DMS53 treated with DMSO at 0.1 percent for 48 hours (cell line): Measurements from ENCODE around the gene PGA5.
A peak's percentile ranks its signal among the peaks of the same experiment; 100 is the strongest.

ENCODE experiments used
- DNase-seq: peaks from one replicate; lab custom pipeline; 2025; ENCODE audit not compliant: unreplicated experiment; lab: John Stamatoyannopoulos, UW

The PGA5 gene

DNA sequence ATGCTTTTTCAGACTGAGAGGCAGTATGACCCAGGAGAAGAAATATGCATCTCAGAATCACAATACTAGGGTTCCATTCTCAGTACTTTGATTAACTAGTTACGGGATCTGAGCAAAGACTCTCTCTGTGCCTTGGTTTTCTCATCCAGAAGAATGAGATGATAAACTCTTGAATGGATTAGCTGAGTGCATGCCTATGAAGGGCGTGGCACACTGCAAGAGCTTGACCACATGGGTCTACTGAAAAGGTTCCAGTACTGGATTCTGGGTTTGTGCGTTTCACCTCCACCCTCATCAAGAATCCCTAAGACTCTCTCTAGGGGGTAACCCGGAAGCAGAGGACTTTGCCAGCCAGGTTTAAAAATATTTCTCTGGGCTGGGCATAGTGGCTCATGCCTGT lies 25.6 kb downstream of the PGA5 start:
- no peak for DNase-seq

GRCh38 chr11:61267437-61267841 lies 26.5 kb downstream of the PGA5 start:
- no peak for DNase-seq

DNA sequence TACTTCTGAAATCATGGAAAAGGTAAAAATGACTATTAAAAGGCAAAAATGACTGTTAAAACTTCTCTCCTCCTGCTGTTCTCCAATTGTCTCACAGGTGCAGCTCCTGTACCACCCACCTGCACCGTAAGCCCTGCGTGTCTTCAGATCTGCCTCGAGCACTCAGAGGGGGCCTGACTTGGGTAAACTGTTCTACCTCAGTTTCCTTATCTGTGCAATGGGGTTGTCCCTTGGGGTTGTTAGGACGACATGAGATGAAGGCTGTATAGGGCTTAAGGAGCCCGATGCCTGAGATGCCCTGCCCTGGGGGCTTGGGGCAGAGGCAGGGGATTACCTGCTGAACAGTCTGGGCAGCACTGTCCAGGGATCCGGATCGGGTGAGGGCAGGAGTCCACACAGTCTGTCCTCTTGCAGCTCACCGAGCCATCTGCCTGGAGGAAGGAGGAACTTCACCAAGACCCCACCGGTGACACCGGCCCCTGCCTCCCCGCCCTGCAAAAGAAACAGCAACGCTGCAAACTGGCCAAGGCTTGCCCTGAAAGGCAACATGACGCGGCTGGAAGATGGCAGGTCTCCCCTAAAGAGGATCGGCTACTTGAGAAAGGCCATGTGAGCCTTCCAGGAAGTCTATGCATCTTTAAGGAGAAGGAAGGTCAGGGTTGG lies 27.7 kb downstream of the PGA5 start:
- DNase-seq, result no peak

DNA sequence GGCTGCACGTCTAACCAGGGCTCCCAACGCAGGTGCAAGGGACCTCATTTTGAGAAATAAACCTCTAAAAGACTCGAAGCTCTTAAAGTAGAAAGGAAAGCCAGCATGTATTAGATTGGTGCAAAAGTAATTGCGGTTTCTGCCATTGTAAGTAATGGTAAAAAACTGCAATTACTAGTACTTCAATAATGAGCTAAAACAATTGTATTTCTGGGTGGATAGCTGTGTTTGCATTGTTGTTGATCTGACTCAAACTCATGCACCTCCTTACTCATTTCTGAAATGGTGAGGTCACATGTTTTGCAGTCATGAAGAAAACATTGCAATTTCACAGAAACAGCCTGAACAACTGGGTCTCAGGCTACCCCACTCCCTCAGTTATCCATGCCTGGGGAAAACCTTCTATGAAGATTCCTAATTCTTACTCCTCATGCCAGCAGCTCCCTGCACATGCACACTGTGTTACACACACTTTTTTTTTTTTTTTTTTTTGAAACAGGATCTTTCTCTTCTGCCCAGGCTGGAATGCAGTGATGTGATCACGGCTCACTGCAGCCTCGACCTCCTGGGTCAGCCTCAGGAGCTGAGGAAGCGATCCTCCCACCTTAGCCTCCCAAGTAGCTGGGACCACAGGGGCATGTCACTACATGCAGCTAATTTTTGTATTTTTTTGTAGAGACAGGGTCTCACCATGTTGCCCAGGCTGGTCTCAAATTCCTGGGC lies 29.5 kb downstream of the PGA5 start:
- DNase-seq, result no peak

GRCh38 chr11:61272731-61273130 lies 31.8 kb downstream of the PGA5 start:
- no peak for DNase-seq

DNA sequence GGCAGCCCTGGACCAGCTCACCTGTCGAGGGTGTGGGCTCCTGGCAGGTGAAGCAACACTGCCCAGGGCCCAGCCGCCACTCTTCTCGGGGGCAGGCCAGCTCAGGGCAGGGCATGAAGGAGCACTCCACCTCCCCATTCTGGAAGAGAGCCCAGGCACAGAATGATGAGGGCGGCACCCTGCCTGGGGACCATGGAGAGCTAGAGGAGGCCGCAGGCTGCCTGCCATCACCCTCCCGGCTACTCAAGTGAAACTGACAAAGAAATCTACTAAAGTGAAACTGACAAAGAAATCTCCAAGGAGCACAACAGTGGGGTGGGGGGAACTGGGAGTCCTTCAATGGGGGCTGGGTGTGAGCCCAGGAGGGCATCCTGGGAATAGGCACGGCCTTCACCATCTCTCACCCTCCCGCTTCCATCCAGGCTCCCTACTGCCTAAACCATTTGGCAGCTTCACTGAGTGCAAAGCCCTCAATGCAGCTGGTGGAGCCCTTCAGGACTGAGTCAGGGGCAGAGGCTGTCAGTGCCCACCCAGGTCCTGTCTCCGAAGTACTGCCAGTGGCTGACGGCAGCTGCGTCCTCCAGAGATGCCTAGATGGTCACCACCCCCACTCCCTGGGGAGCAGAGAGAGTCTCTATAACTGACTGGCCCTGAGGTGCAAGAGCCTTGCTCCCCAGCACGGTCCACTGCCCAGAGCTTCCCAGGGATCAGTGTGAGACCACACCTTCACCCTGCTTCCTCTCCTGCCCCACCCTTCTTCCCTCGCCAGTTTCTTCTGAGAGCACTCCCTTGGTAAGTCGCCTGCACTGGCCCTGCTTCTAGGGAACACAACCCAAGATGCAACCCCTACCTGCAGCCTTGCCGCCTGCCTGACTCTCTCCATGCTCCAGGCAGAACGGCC lies 32.5 kb downstream of the PGA5 start:
- DNase-seq, result peak; percentile 2

DNA sequence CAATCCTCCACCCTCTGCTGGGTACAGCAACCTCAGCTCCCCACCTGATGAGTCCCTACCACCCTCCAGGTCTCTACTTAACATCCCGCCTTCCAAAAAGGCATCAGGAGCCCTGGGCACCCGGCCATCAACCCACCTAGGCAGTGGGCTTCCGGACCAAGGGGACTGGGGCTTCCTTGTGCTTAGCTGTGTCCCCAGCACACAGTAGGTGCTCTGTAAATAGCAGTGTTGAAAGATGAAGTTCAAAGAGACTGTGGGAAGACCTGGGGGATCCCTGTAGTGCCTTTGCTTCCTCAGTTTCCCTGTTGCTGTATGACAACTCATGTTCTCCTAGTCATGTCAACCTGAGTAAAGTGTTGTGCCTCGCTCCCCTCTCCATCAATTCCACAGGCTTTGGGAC lies 33.1 kb downstream of the PGA5 start:
- DNase-seq, result no peak

GRCh38 chr11:61275191-61275590 lies 34.2 kb downstream of the PGA5 start:
- no peak for DNase-seq

DNA sequence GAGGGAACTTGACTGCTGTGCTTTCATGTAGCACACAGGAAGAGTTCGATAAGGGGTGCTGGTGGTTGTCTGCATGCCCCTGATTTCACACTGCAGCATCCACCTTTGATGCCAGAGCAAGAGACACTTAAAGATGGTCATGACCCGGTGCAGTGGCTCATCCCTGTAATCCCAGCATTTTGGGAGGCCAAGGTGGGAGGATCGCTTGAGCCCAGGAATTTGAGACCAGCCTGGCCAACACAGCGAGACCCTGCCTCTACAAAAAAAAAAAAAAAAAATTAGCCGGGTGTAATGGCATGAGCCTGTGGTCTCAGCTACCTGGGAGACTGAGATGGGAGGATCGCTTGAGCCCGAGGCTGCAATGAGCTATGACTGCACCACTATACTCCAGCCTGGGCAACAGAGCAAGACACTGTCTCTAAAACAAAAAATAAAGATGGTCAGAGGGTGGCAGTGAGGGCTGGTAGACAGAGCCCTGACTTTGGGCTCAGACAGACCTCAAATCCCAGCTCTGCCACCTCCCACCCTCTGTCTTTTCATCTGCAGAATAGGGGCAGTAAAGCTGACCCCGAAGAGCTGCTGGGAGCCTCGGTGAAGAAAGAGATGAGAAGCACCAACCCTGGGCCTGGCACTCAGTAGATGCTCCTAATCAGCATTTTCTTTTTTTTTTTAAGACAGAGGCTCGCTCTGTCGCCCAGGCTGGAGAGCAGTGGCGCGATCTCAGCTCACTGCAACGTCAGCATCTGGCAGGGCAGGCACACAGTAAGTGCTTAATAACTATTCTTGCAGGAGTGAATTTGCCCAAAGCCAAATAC lies 36.4 kb downstream of the PGA5 start:
- DNase-seq, result no peak

DNA sequence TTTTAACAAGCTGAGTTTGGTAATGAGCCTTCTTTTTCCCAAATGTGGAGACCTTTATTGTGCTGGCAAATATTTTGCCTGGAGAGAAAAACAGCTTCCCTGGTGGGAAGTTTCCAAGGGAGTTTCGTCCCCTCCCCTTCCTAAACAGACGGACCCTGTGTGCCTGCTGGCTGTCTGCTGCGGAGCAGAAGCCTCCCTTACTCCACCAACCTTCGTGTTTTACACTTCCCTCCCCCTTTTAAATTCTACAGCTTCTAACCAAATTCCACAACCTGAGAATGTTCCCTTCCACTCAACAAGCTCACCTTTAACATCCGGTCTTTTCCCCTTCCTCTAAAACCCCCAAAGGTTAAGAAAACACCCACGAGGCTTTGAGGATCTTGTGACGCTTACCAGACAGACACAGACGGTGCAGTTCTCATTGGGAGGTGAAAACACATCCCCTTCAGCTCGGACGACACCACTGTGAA lies 37.1 kb downstream of the PGA5 start:
- DNase-seq, result no peak

GRCh38 chr11:61279934-61280659 lies 39.1 kb downstream of the PGA5 start:
- DNase-seq, result no peak

DNA sequence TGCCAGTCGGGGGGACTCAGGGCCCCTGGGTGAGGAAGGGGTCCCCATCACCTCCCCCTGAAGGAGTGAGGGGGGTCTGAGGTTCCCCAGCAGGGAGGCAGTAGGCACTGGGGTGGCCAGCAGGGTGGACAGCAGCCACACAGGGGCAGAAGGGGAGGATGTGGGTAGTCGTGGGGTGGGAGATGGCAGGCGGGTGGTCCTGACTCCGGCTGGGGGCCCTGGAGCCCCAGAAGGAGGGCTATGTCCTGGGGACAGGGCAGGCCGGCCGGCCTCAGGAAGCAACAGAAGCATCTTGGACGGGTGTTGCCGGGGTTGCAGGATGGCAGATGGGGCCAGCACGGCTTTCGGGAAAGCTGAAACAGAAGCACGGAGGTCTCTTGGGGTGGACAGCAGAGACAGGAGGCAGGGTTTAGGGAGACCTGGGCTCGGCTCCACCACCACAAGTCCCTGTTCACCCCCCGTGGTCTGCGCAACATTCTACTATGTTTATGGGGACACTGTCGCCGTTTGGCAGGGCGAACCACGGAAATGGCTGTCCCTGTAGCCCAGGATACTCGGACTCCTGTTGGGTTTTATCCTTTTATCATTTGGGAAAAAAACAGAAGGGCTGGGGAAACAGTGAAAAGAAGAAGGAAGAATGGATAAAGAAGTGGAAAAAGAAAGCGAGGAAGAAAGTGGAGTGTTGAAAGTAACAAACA lies 40.1 kb downstream of the PGA5 start:
- DNase-seq, result no peak

- peak; percentile 6 for DNase-seq
Observed at GRCh38 chr11:61281581-61282250, 40.7 kb downstream of the PGA5 start.

DNA sequence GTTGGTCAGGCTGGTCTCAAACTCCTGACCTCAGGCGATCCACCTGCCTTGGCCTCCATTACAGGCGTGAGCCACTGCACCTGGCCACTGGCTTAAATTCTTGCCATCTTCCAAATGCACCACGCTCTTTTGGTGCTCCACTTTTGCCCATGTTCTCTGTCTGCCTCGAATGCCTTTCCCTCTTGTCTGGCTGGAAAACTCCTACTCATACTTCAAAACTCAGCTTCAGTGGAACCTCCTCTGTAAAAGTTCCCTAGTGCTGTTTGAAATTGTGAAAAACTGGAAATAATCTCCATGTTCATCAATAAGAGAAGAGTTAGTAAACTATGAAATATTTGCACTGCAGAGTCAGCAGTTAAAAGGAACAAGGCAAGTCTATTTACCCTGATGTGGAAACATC lies 42.6 kb downstream of the PGA5 start:
- DNase-seq, result no peak

DNA sequence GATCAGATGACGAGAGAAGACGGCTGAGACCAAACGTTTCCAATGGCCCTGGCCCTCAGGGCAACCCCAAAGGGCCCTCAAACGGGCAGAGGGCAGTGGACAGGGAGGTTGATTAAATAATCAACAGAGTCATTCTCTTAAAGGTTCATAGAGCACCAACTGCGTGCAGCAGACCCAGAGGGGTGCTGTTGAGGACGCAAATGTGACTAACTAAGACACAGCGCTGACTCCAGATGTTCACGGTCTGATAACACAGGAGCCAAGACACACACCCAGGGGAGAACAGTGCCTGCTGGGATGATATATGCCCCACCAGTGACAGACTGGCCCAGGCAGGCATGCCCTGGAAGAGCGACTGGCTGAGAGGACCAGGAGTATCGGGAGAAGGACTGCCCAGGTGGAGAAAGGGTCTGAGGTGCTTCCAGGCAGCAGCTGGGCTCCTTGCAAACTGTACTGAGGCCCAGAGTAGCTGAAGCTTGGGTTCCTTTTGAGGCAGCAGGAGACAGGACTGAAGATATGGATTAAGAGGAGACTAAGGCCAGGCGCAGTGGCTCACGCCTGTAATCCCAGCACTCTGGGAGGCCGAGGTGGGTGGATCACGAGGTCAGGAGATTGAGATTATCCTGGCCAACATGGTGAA lies 46.5 kb downstream of the PGA5 start:
- no peak for DNase-seq

- no peak for DNase-seq
Observed at GRCh38 chr11:61290905-61291690, 50.1 kb downstream of the PGA5 start.

DNA sequence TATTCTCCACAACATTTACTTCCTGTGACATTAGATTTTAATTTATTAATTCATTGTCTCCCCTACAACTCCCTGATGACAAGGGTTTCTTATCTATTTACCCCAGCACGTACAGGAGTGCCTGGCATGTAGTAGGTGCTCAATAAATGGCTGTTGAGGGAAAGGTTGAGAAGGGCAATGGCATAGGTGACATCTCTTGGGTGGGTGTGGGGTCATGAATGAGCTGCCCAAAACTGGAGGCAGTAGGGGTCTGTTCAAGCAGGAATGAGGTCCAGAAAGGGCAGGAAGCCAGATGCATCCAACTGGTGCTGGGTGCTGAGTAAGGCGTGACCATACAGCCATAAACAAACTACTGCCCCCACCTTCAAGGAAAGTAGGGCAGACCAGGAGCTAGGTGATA lies 51.4 kb downstream of the PGA5 start:
- no peak for DNase-seq
